ENCODE measurements around the gene SENP6. TPM values are rescaled to one million over a fixed set of nuclear protein-coding genes. Genes with fewer than 3 reads are reported as not detected.

The SENP6 gene
- total and polyA plus RNA-seq, 2 donors (not counting 1 experiment from before 2014, with no cell fraction given): 30.8 to 161 TPM

GRCh38 chr6:75666592-75666991 lies 64.9 kb downstream of the SENP6 start:
- TF ChIP-seq, protein P1, sequence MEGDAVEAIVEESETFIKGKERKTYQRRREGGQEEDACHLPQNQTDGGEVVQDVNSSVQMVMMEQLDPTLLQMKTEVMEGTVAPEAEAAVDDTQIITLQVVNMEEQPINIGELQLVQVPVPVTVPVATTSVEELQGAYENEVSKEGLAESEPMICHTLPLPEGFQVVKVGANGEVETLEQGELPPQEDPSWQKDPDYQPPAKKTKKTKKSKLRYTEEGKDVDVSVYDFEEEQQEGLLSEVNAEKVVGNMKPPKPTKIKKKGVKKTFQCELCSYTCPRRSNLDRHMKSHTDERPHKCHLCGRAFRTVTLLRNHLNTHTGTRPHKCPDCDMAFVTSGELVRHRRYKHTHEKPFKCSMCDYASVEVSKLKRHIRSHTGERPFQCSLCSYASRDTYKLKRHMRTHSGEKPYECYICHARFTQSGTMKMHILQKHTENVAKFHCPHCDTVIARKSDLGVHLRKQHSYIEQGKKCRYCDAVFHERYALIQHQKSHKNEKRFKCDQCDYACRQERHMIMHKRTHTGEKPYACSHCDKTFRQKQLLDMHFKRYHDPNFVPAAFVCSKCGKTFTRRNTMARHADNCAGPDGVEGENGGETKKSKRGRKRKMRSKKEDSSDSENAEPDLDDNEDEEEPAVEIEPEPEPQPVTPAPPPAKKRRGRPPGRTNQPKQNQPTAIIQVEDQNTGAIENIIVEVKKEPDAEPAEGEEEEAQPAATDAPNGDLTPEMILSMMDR (IDR thresholded peaks at IDR 0.05): no peak
- no peak for TF ChIP-seq EZH2 (IDR thresholded peaks at IDR 0.05; ENCODE audit: borderline replicate concordance, insufficient read depth, low read depth, low read length, poor library complexity, severe bottlenecking)

GRCh38 chr6:75673884-75674283 lies 72.2 kb downstream of the SENP6 start:
- H3K4me3 Mint-ChIP-seq: no peak overlapping the region
- POLR2A ChIA-PET: no interaction called here
- Histone ChIP-seq H3K79me2 (ENCODE audit: control insufficient read depth, insufficient read depth, low read length) (no peaks in the 10 kb centered on the region), H3K4me3 (ENCODE audit: control extremely low read depth in 1 of 5, extremely low read depth in 1 of 5, insufficient read depth in 1 of 5, low read depth in 2 of 5, low read length in 4 of 5) (no peak overlapping the region), H3K27me3 (replicated peaks in 1 of 4; ENCODE audit: control extremely low read depth in 1 of 4, control insufficient read depth in 3 of 4, insufficient read depth in 4 of 4, low read length in 3 of 4) (no peaks in the 10 kb centered on the region), H3K27ac (ENCODE audit: low read length in 2 of 2) (no peak overlapping the region), H4K20me1 (ENCODE audit: control insufficient read depth, insufficient read depth, low read length, poor library complexity, severe bottlenecking) (no peaks in the 10 kb centered on the region), H3K9ac (ENCODE audit: low read length) (no peak overlapping the region), H3K9me3 (ENCODE audit: control extremely low read depth in 1 of 3, control insufficient read depth in 2 of 3, insufficient read depth in 1 of 3, low read length in 2 of 3) (no peaks in the 10 kb centered on the region), H3K4me1 (ENCODE audit: control insufficient read depth in 2 of 2, insufficient read depth in 2 of 2, low read length in 2 of 2) (no peaks in the 10 kb centered on the region), H3K4me2 (replicated peaks; ENCODE audit: low read depth, low read length, poor library complexity, severe bottlenecking) (no peak overlapping the region), H2AFZ (ENCODE audit: insufficient read depth, low read depth, low read length, poor library complexity, severe bottlenecking) (no peak overlapping the region), H3K36me3 (replicated peaks in 1 of 2; ENCODE audit: control extremely low read depth in 1 of 2, control insufficient read depth in 1 of 2, extremely low read depth in 1 of 2, insufficient read depth in 2 of 2, low read length in 1 of 2) (peaks cover 1 to 63% of the 10 kb centered on the region in 2 experiments)
- no peaks in the 10 kb centered on the region for H3K27me3 Mint-ChIP-seq
- CTCF ChIA-PET: no interaction called here
- TF ChIP-seq EZH2 (IDR thresholded peaks at IDR 0.05; ENCODE audit: borderline replicate concordance, insufficient read depth, low read depth, low read length, poor library complexity, severe bottlenecking): no peak
- TF ChIP-seq, protein P1 (IDR thresholded peaks at IDR 0.05): no peak
- intact Hi-C loops (cut with micrococcal nuclease): no loop called here
- WGBS (ENCODE audit: insufficient coverage): 100% methylated on average over 1 of the region's 8 CpGs
- ATAC-seq (ENCODE audit: low read depth): no peak
- DNase-seq: no peak
- H3K9me3 Mint-ChIP-seq (ENCODE audit: insufficient read depth): no peaks in the 10 kb centered on the region
- H3K27ac Mint-ChIP-seq: no peak overlapping the region
- H3K4me1 Mint-ChIP-seq: no peaks in the 10 kb centered on the region

More at GRCh38 chr6:75666592-75666991, 64.9 kb downstream of the SENP6 start:
- Histone ChIP-seq H3K9ac (ENCODE audit: low read length) (no peak overlapping the region), H3K27me3 (replicated peaks in 1 of 4; ENCODE audit: control extremely low read depth in 1 of 4, control insufficient read depth in 3 of 4, insufficient read depth in 4 of 4, low read length in 3 of 4) (no peaks in the 10 kb centered on the region), H4K20me1 (ENCODE audit: control insufficient read depth, insufficient read depth, low read length, poor library complexity, severe bottlenecking) (no peaks in the 10 kb centered on the region), H3K9me3 (ENCODE audit: control extremely low read depth in 1 of 3, control insufficient read depth in 2 of 3, insufficient read depth in 1 of 3, low read length in 2 of 3) (no peaks in the 10 kb centered on the region), H3K4me2 (replicated peaks; ENCODE audit: low read depth, low read length, poor library complexity, severe bottlenecking) (no peak overlapping the region), H3K4me1 (ENCODE audit: control insufficient read depth in 2 of 2, insufficient read depth in 2 of 2, low read length in 2 of 2) (no peaks in the 10 kb centered on the region), H3K27ac (ENCODE audit: low read length in 2 of 2) (no peak overlapping the region), H3K4me3 (ENCODE audit: control extremely low read depth in 1 of 5, extremely low read depth in 1 of 5, insufficient read depth in 1 of 5, low read depth in 2 of 5, low read length in 4 of 5) (no peak overlapping the region), H3K36me3 (replicated peaks in 1 of 2; ENCODE audit: control extremely low read depth in 1 of 2, control insufficient read depth in 1 of 2, extremely low read depth in 1 of 2, insufficient read depth in 2 of 2, low read length in 1 of 2) (peaks cover 9 to 61% of the 10 kb centered on the region in 2 experiments), H2AFZ (ENCODE audit: insufficient read depth, low read depth, low read length, poor library complexity, severe bottlenecking) (no peak overlapping the region), H3K79me2 (ENCODE audit: control insufficient read depth, insufficient read depth, low read length) (peaks cover 5% of the 10 kb centered on the region)
- ChIA-PET POLR2A (no interaction called here), CTCF (no interaction called here)
- no peak for ATAC-seq (ENCODE audit: low read depth)
- H3K4me1 Mint-ChIP-seq: no peaks in the 10 kb centered on the region
- no peak overlapping the region for H3K27ac Mint-ChIP-seq
- intact Hi-C loops (cut with micrococcal nuclease): no loop called here
- 100% methylated on average over 3 of the region's 4 CpGs for whole genome bisulfite sequencing (ENCODE audit: insufficient coverage)
- H3K27me3 Mint-ChIP-seq: no peaks in the 10 kb centered on the region
- no peak for DNase-seq
- H3K4me3 Mint-ChIP-seq: no peak overlapping the region
- H3K9me3 Mint-ChIP-seq (ENCODE audit: insufficient read depth): no peaks in the 10 kb centered on the region

Data from B cell (primary cell).